HG03060 (cell line): ENCODE measurements around the gene PTPRN2.

Experiments used
- ATAC-seq: cut with Tn5 transposase; IDR thresholded peaks from one replicate; pipeline ENCODE4 v1.9.1; 2021; ENCODE audit warnings: low read depth, moderate number of reproducible peaks; ENCODE audit not compliant: unreplicated experiment

The PTPRN2 gene

DNA sequence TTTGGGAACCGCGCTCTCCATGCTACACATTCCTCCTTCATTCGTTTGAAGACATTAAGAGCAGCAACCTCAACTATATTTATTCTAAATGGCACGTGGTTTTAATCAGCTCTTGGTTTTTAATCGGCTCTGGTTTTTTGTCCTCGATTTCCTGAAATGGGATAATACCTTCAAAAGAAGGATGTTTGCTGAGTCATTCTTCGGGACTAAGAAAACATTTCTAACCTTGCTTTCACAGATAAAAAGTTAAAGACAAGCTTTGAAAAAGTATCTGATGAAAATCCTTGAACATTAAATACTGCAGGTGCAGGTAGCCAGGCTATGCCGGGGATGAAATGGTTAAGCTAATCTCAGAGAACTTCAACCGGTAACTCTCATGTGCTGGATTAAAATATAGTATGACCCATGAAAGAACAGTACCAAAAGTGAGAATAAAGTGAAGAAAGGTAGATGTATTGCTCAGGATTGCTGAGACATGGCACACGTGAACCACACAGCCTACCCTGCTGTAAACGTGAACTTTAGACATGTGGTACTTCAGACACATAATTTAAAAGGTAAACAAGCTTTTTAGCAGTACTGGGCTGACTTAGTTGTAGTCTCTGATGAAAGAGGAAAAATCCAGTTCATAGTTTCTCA, 89.1 kb downstream of the PTPRN2 start:
- no peak for ATAC-seq

DNA sequence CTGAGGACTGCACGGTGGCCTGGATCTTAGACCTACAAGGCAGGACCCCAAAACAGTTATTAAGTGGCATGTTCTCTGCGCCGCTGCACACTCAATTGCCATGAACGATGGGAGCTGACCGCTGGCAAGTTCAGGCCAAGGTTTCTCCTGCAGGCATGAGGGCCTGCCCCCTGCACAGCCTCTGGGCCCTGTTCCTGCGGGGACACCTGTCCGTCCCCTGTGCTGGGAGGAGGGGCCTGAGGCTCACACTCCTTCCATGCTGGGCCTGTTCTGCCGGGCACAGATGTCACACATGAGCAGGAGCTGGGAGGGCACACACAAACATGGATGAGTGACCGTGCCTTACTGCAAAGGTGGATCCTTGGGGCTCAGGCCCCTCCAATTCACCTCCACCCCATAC, 90.0 kb downstream of the PTPRN2 start:
- no peak for ATAC-seq

DNA sequence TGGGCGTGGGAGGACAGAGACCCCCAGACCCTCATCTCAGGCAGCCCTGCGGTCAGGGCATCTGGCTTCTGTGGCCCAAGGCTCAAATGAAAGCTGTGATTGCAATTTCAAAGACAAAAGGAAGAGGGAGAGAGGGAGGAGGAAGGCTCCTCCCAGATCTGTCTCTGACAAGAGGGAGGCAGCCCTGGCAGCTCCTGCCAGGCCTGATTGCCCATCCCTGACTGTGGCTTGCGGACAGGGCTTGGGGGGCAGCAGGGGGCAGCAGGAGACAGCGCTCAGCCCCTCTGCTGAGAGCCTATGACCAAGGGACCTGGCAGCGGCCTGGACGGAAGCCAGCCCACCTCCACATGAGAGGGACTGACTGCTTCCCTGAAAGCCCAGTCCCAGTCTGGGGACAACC, 91.8 kb downstream of the PTPRN2 start:
- no peak for ATAC-seq

DNA sequence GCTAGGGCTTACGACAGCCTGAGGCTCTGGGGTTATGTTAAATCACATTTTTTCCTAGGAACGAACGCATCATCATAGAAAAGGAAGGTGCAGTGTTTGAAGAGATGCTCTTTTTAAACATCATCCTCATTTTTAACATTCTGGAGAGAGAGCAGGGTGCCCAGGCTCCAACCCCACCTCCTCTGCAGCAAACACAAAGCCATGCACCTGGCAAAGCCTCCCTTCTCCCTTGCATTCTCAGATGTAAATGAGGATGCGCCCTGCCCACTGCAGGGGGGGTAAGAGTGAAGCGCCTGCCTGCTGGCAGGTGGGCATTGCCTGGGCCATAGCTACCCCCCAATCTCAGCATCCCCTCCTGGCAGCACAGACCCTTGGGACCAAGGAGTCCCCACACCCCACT, 92.4 kb downstream of the PTPRN2 start:
- ATAC-seq, result no peak

DNA sequence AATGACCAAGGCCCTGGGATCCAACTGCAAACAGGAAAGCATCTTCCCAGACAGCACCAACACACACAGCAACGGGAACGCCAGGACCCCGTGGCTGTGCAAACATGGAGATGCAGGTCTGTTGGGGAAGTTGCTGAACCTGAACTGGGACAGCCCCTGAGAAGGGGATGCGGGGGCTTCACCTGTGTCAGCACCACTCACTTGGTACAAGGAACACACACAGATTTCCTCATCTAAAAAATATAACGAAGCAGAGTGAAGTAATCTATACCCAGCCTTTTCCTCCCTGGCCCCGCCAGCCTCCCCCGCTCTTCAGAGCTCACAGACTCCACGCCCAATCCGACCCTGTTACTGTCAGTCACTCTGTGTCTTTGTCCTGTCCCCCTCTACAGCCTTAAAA, 93.0 kb downstream of the PTPRN2 start:
- no peak for ATAC-seq

DNA sequence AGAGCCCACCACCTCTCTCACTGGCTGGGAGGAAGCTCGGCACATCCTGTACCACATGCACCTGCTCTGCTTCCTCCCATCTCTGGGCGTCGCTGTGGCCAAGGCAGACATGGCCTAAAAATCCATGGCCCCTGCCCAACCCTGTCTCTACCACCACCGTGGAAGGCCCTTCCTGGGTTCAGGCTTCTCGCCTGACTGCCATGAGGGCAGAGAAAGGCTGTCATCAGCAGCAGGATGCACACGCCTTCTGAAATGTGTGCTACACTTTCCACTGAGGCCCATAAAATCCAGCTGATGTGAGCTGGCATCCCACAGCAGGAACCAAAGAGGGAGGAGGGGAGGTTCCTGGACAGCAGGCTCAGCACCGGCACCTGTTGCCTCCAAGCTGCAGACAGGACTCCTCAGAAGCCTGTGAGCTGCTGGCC, 93.4 kb downstream of the PTPRN2 start:
- no peak for ATAC-seq

DNA sequence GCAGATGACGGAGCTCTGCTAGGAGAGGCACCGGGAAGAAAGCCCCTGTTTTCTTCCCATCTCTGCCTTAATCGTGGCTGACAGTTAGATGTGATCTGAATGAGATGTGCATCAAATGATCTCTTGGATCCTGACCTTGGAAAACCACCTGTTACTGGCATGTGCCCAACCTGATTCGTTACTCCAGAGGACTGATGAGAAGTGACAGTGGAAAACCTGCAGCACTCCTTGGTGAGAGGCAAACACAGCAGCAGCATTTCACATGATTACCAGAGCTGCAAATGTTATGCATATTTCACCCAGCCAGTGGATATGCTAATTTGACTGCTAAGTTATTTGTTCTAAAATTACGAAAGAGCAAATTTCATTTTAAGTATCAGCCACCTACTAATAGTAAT, 95.3 kb downstream of the PTPRN2 start:
- no peak for ATAC-seq

DNA sequence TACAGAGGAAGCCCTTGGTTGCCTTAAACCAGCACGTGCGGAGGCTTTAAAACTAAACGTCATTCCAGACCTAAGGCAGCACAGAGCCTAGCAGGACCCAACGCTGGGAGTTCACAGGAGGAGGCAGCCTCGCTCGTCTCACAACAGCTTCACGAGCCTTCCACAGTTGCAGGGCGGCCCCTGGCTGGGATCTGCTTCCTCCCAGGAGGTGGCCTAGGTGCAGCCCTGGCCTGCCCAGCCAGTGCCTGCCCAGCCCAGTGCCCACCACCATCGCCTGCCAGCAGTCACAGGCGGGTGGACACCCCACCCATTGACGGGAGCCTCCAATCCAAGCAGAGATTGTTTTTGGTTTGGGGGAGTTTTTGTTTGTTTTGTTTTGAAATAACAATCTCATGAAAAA, 96.5 kb downstream of the PTPRN2 start:
- no peak for ATAC-seq

DNA sequence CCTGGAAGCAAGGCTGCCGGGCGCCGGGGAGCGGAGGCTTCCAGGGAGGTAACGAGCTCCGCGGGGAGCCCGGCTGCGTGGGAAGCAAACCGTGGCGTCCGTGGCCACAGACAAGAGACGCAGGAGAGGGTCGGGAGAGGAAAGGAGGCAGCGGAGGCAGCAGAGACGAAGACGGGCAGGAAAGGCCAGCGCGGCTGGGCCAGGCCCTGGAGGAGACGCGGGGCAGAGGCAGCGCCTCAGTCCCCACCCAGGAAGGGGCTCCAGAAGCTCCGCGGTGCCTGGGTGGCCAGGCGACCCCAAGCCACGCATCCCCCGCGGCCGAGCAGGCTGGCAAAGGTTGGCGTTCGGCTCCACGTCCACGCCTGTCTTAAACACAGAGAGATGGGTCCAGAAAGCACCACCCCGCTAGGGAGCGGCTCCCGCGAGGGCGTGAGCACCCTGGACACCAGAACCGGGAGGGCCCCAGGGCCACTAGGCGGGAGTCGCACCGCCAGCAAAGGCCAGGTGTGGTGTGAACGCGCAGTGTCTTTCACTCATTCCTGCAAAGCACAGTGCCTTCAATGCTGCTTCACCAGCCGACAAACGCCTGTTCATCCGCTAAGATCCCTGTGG, 97.3 kb downstream of the PTPRN2 start:
- ATAC-seq, result no peak

DNA sequence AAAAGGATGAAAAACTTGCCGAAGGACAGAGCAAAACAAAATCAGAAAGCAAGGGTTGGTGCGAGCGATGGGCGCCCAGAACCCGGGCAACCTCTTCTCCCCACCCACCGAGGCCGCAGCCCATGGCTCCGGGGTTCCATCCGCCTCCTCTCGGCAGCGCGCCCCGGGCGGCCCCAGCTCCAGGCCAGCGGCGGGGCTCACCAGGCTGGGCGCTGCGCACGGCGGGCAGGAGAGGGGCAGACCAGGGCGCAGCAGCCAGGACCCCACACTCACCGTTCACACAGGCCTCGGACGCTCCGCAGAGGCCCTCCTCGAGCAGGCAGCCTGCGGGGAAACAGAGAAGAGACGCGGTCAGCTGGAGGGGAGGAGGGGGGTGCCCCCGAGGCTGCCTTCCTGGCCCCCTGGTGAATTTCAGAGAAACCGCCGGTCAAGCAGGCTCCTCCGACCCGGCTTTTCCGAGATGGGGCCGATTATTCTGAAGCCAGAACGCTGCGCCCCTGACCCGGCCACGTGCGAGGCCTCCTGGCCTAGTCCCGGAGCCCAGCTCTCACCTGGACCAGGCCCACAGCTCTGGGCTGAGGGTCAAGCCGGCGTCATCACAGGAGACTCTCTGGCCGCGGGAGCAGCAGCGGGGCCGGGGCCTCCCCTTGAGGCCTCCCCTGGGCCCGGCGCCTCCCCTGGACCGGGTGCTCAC, 98.0 kb downstream of the PTPRN2 start:
- ATAC-seq, result no peak

DNA sequence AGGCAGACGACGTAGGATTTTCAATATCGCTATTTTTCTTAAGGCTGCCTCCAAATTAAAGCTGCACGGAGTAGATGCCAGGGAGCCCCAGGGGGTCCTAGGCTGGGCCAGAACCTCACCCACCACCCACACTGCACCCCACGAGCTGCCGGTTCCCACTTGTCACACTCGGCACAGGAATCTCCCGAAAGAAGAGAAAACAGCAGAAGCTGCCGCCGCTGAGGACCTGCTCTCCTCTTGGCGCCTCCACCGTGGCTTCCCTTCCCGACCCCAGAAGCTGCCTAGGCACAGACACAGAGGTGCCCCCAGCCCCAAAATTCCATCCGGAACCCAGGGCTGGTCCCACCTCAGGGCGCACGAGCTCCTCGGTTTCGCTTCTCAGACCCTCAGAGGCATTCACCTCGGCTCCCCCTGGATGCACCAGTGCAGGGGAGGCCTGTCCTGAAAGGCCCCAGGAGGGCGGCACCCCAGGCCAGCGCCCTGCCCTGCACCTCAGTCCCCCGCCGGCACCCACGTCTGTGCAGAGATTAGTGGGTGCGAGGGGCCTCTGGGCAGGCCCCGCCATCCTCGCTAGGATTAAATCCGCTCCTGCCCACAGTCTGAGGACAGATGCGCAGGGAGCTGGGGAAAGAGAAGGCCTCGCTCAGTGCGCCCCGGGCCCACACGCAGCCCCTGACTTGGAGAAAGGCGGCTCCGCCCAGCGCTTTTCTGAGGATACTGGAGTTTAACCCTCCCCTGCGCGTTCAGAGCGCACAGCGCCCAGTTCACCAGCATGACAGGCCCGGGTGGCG, 99.2 kb downstream of the PTPRN2 start:
- ATAC-seq, result no peak

DNA sequence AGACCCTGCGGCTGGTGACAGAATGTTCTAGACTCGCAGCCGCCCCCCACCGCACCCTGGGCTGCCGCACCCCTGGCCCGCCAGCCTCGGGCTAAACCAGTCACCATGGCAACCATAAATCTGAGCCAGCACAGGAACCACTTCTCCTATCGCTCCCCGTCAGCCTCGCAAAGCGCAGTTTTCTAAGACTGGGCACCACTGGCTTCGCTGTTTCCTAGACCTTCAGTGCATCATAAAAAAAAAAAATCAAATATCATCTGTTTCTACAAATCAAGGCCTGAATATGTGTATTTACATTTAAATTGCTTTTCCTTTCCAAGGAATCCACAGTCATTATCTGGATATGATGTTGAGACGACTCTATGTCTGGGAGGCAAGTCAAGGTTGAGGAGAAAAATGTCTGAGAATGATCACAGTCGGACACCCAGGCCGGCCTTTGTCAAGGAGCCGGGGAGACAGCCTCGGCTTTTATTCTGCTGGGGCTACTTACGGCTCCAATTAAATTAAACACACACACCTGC, 99.9 kb downstream of the PTPRN2 start:
- ATAC-seq, result no peak

DNA sequence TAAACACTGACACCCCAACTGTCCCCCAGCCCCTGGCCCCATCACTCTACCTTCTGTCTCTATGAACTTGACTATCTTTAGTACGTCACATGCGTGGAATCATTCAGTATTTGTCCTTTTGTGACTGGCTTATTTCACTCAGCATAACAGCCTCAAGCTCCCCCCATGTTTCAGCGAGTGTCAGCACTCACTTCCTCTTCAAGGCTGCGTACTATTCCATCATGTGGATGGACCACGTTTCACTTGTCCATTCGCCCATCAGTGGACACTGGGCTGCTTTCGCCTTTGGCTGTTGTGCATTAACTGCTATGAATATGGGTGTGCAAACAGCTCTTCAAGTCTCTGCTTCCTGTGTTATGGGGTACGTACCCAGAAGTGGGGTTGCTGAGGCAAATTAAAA, 100.7 kb downstream of the PTPRN2 start:
- ATAC-seq, result no peak

DNA sequence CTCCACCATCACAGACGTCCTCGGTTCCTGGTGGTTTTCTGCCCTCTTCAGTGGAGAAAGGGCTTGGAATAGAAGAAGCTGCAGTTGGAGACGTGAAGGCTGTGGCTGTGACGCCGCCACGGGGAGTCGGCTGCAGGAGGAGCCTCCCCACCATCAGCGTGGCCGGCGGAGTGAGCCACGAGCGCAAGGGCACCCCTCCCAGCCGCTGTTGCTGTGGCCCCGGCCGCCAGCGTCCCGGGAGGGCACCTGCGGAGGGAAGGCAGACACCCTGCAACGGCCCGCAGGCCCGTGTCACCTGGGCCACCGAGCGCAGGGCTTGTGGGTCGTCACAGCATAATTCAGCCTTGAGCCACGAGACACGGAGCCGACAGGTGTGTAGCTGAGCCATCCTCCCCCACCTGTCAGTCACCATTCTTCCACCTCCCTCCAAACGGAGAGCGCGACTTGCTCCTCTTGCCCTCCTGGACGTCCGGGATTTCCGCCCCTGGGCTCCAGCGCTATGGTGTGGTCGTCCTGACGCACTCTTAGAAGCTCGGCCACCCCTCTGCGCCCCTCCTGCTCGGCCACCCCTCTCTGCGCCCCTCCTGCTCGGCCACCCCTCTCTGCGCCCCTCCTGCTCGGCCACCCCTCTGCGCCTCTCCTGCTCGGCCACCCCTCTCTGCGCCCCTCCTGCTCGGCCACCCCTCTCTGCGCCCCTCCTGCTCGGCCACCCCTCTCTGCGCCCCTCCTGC, 102.7 kb downstream of the PTPRN2 start:
- no peak for ATAC-seq

DNA sequence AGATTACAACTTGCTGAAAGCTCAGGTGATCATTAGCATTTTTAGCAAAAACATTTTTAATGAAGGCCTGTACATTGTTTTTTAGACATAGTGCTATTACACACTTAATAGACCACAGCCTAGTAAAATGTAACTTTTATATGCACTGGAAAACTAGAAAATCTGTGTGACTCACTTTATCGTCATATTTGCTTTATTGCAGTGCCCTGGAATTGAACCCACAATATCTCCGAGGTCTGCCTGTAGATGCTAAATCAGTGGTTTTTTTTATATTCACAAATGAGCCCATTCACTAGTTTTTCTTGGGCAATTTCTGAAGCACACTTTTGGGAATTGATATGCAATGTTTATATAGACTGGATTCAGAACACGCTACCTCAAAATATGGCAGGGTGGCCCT, 105.1 kb downstream of the PTPRN2 start:
- ATAC-seq, result no peak

DNA sequence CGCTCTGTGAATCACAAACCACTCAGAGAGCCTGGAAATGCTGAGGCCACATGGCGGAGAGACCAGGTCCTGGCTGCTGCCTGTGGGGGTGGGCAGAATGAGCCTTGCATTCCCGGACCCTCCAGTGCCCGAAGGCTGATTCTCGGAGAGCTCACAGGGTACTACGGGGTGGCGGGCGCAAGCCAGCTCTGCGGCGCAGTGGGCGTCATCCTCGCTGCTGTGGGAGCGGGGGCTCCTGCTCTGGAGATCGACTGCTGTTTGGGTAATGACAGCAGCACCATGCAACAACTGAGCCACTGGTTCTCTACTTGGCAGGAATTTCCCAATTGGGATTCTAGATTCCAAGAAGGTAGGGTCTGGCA, 108.0 kb downstream of the PTPRN2 start:
- no peak for ATAC-seq

DNA sequence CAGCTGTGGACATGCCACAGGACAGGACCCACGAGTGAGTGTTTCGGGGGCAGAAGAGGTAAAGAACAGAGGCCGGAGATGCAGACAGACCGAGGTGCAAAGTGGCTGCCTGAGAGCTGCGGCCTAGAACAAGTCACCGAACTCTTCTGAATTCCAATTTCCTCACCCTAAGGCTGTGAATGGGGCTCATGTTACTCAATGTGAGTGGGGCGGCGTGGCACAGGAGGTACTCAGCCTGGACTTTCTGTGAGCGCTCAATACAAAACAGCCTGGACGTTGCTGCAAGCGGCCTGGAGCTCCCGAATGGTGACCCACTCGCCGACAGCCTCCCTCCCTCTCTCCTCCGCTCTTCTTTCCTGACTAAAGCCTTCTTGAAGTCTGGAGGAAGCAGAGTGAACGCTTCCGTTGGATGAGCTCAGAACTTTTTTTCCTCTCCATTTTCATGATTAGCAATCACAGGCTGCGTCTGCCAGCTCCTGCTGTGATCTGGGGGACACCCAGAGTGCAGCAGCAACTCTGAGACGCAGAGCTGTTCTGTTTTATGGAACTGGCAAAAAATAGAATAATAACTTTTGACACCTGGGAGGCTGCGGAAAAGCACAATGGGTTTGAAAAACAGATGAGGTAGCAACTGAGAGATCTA, 108.5 kb downstream of the PTPRN2 start:
- no peak for ATAC-seq

DNA sequence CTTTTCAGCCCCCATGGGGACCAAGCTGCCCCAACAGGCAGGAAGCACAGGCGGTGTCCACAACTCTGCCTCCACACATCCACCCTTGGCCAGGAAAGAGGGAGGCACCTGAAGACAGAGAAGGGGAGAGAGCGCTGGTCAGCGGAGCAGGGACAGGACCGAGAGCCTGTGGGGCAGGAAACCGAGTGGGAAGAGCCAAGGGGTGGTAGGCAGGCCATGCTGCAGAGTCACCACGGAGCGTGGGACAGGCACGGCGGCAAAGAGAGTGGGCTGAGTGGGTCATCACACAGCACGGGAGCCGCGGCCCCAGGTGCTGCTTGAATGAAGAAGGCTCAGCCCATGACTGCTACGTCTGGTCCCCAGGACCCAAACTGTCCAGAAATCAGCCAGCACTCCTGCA, 109.8 kb downstream of the PTPRN2 start:
- no peak for ATAC-seq

DNA sequence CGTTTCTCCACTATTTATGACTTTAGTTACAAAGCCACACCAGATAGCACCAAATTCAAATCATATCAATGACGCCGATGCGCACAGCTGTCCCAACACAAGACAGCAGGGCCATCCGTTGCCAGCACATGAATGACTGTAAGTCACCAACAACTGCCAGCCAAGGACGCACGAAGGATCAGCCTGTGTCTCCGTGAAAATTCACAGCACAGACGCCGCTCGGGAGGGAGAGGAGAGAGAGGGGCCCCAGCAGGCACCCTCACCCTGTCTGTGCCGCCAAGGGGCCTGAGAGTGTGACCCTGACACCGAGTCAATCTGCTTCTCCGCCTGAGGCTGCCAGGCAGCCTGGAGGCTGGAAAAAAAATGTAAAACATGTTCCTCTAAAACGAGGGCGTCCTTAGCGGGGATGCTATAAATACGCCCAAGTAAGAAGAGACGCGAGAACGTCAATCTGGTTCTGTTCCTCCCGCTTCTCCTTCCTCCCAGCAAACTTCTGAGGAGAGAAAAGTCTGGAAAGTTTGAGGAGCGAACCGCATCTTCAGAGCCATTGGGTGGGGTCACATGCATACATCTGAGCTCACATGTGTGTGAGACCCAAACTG, 111.2 kb downstream of the PTPRN2 start:
- no peak for ATAC-seq

DNA sequence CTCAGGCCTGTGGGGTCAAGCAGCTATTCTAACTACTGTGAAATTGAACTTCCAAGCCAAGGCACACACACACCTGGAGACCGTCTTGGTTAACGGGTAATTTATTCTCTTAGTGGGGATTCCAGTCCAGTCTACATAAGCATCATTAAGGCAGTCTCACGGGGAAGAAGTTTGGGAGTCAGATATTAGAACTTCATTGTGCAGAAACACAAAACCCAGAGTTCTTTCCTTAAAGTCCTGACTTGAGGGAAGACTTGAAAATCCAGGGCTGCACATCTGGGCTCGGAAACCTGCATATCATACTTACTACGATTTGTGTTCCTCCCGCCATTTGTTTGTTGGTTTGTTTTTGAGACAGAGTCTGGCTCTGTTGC, 112.0 kb downstream of the PTPRN2 start:
- no peak for ATAC-seq
